Fibroblast of lung (primary cell): ENCODE data around the gene EIF4G1. TPM values are rescaled to one million over a fixed set of nuclear protein-coding genes. Genes with fewer than 3 reads are reported as not detected.

Experiments used
- DNase-seq, 2 donors: peaks; one replicate each; pipeline versions ENCODE4 v3.0.0 to v3.0.0-alpha.2; 2010; ENCODE audit warnings: low read depth in 2 of 2
- H2AFZ ChIP-seq: 2 replicates; pipeline ENCODE4 v1.5.1; 2012; ENCODE audit warnings: low read length, control low read depth, inconsistent platforms
- H3K27ac ChIP-seq: 2 replicates; pipeline ENCODE4 v1.5.1; 2011; ENCODE audit warnings: low read length, control low read depth; ENCODE audit not compliant: insufficient read depth
- H3K27me3 ChIP-seq: 2 replicates; pipeline ENCODE4 v1.5.1; 2011; ENCODE audit warnings: mild to moderate bottlenecking, low read length; ENCODE audit not compliant: control insufficient read depth, insufficient read depth
- H3K36me3 ChIP-seq: 2 replicates; pipeline ENCODE4 v1.5.1; 2011; ENCODE audit warnings: low read length; ENCODE audit not compliant: control insufficient read depth, insufficient read depth
- H3K4me1 ChIP-seq: 2 replicates; pipeline ENCODE4 v1.5.1; 2011; ENCODE audit warnings: low read length; ENCODE audit not compliant: control insufficient read depth, insufficient read depth; ENCODE audit errors: extremely low read depth
- H3K4me2 ChIP-seq: 2 replicates; pipeline ENCODE4 v1.5.1; 2011; ENCODE audit warnings: low read length, control low read depth; ENCODE audit not compliant: insufficient read depth; ENCODE audit errors: extremely low read depth
- H3K4me3 ChIP-seq, 4 experiments: fragments of 200-600 bp in 1 of 4; sonication (generic) in 1 of 4; replicated peaks in 1 of 4; 2 replicates each; pipeline ENCODE4 v1.5.1; 2011 to 2016; ENCODE audit warnings: low read length in 4 of 4, low read depth in 3 of 4, mild to moderate bottlenecking in 3 of 4, control low read depth in 2 of 4, inconsistent platforms in 1 of 4, mixed read lengths in 1 of 4; ENCODE audit not compliant: insufficient read depth in 1 of 4; ENCODE audit errors: control extremely low read depth in 1 of 4
- H3K79me2 ChIP-seq: 2 replicates; pipeline ENCODE4 v1.5.1; 2012; ENCODE audit warnings: mild to moderate bottlenecking, low read length, inconsistent platforms; ENCODE audit not compliant: control insufficient read depth, insufficient read depth
- H3K9ac ChIP-seq: 2 replicates; pipeline ENCODE4 v1.5.1; 2011; ENCODE audit warnings: mild to moderate bottlenecking, low read length, control low read depth; ENCODE audit not compliant: insufficient read depth
- H3K9me3 ChIP-seq: 2 replicates; pipeline ENCODE4 v1.5.1; 2012; ENCODE audit warnings: low read depth, low read length; ENCODE audit not compliant: control insufficient read depth, insufficient read depth
- H4K20me1 ChIP-seq: 2 replicates; pipeline ENCODE4 v1.5.1; 2011; ENCODE audit warnings: low read length; ENCODE audit not compliant: control insufficient read depth, insufficient read depth; ENCODE audit errors: extremely low read depth
- CTCF ChIP-seq, 2 donors: IDR thresholded peaks in 1 of 2; conservative IDR thresholded peaks in 1 of 2; 1 replicate in 1 of 2; 2 replicates in 1 of 2; pipeline ENCODE4 v1.5.1; 2011 to 2012; ENCODE audit warnings: low read length in 2 of 2, control low read depth in 1 of 2, inconsistent platforms in 1 of 2, low read depth in 1 of 2, mild to moderate bottlenecking in 1 of 2
- EZH2 ChIP-seq: IDR thresholded peaks from 2 replicates; pipeline ENCODE4 v1.5.1; 2012; ENCODE audit warnings: low read length, control low read depth, mild to moderate bottlenecking; ENCODE audit errors: missing control alignments
- polyA plus RNA-seq, 2 donors: library from polyadenylated mRNA; depleted of rRNA in 1 of 2; stranded (reverse) in 1 of 2; unstranded in 1 of 2; fragments of >200 nt; gene quantifications; 2 replicates each; pipeline ENCODE4 v1.2.1, GENCODE V29; 2011 to 2012; ENCODE audit warnings: missing spikeins in 1 of 2
- total RNA-seq: library from RNA; depleted of rRNA; stranded (reverse); fragments of >200 nt; gene quantifications from 2 replicates; pipeline ENCODE4 v1.2.1, GENCODE V29; 2014

EIF4G1 gene
- total and polyA plus RNA-seq, 2 donors (not counting 1 experiment from before 2014, with no cell fraction given): 235 to 263 TPM

- no peaks in the 10 kb centered on the region for H3K27me3 ChIP-seq
- no peak for DNase-seq
- no peak overlapping the region for H3K4me3 ChIP-seq
- H3K79me2 ChIP-seq: peaks cover 6% of the 10 kb centered on the region
- H3K27ac ChIP-seq: no peak overlapping the region
- H3K4me1 ChIP-seq: no peaks in the 10 kb centered on the region
- no peaks in the 10 kb centered on the region for H4K20me1 ChIP-seq
- H2AFZ ChIP-seq: no peak overlapping the region
- no peak for TF ChIP-seq EZH2
- no peak for TF ChIP-seq CTCF (conservative IDR thresholded peaks at IDR 0.05 in 1 of 2, IDR thresholded peaks at IDR 0.05 in 1 of 2; ENCODE audit: low read depth in 1 of 2, low read length in 2 of 2)
- no peak overlapping the region for H3K9ac ChIP-seq
- no peaks in the 10 kb centered on the region for H3K9me3 ChIP-seq
- H3K4me2 ChIP-seq: no peak overlapping the region
- H3K36me3 ChIP-seq: peaks cover 18% of the 10 kb centered on the region
These were observed 5.7 kb upstream of the EIF4G1 start for GRCh38 chr3:184308744-184309143.

- no peak overlapping the region for H3K4me3 ChIP-seq
- no peak overlapping the region for H3K27ac ChIP-seq
- peaks cover under 1% of the 10 kb centered on the region for H4K20me1 ChIP-seq
- peaks cover 15% of the 10 kb centered on the region for H3K36me3 ChIP-seq
- no peak for DNase-seq
- no peaks in the 10 kb centered on the region for H3K9me3 ChIP-seq
- no peaks in the 10 kb centered on the region for H3K27me3 ChIP-seq
- TF ChIP-seq EZH2: no peak
- TF ChIP-seq CTCF (conservative IDR thresholded peaks at IDR 0.05 in 1 of 2, IDR thresholded peaks at IDR 0.05 in 1 of 2; ENCODE audit: low read depth in 1 of 2, low read length in 2 of 2): no peak
- no peak overlapping the region for H2AFZ ChIP-seq
- no peak overlapping the region for H3K9ac ChIP-seq
- peaks cover 20% of the 10 kb centered on the region for H3K79me2 ChIP-seq
- no peak overlapping the region for H3K4me2 ChIP-seq
- H3K4me1 ChIP-seq: peaks cover under 1% of the 10 kb centered on the region
These were observed 2.8 kb upstream of the EIF4G1 start for GRCh38 chr3:184311633-184312032.

DNA sequence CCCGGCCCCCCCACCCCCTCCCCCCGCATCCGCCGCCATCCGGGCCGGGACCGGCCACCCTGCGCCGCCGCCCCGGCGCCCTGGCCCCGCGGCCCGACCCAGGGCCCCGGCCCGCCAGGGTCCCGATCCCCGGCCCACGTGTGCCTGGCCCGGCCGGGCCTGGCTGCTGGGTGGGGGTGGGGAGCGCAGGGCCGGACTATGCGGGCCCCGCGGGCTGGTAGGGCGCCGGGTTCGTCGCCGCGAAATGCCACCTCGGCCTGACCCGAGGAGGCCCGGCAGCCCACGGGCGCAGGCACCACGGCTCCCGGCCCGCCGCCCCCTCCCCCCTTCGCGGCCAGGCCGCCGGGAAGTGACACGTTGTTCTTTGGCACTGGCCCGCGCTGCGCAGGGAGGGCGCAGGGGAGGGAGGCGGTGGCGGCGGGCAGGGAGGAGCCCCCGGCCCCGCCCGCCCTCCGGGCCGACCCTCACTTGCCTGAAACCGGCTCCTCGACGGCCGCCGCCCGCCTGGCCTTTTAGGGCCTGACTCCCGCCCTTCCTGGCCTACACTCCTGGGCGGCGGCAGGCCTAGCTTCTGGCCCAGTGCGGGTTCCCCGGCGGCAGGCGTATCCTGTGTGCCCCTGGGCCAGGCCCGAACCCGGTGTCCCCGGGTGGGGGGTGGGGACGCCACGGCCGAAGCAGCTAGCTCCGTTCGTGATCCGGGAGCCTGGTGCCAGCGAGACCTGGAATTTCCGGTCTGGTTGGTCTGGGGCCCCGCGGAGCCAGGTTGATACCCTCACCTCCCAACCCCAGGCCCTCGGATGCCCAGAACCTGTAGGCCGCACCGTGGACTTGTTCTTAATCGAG, 515 bp downstream of the EIF4G1 start:
- Histone ChIP-seq H3K27me3 (no peaks in the 10 kb centered on the region), H3K9me3 (no peaks in the 10 kb centered on the region), H3K4me2 (peak overlapping the region; percentile 95), H3K27ac (peak overlapping the region; percentile 95), H3K36me3 (peaks cover 11% of the 10 kb centered on the region), H3K79me2 (peaks cover 53% of the 10 kb centered on the region), H3K4me3 (peak overlapping the region; percentile 90 to 98 (median 95)), H3K9ac (peak overlapping the region; percentile 94), H2AFZ (no peak overlapping the region), H4K20me1 (peaks cover 4% of the 10 kb centered on the region), H3K4me1 (peaks cover 15% of the 10 kb centered on the region)
- TF ChIP-seq EZH2 (no peak), CTCF (conservative IDR thresholded peaks at IDR 0.05 in 1 of 2, IDR thresholded peaks at IDR 0.05 in 1 of 2; ENCODE audit: low read depth in 1 of 2, low read length in 2 of 2) (no peak)
- DNase-seq: peak; percentile 77 to 84
